ENCODE results near the gene TRHDE. TPM values are rescaled to one million over a fixed set of nuclear protein-coding genes. Genes with fewer than 3 reads are reported as not detected.
"Not testable (repeated sequence)": the region's sequence is repeated elsewhere in the genome, so short reads cannot be mapped to it uniquely, and the experiment has no call there.

TRHDE gene
- total RNA-seq, 1 experiment from 2014 or later = 1.9 TPM

GRCh38 chr12:72694193-72694592, 422.0 kb downstream of the TRHDE start:
- H3K36me3 ChIP-seq (ENCODE audit: control insufficient read depth, insufficient read depth, low read length) = no peaks in the 10 kb centered on the region
- CTCF ChIA-PET = no interaction called here
- no TSS peak for BruUV-seq (replicated peaks)
- intact Hi-C loops (cut with micrococcal nuclease; ENCODE audit: unreplicated experiment) (no loop called here), in situ Hi-C loops (cut with HindIII; ENCODE audit: low pct_unique_long_range_greater_than_20kb, low sequenced_read_pairs) (no loop called here)
- no peak for TF ChIP-seq POLR2AphosphoS5 (IDR thresholded peaks at IDR 0.05; ENCODE audit: low read depth, low read length)
- no peak for TF ChIP-seq CTCF (IDR thresholded peaks at IDR 0.05)
- TF ChIP-seq SIN3A (IDR thresholded peaks at IDR 0.05; ENCODE audit: borderline replicate concordance, insufficient read depth, low read depth, low read length) = no peak
- no peak for TF ChIP-seq TCF7L2 (IDR thresholded peaks at IDR 0.05; ENCODE audit: low read depth, low read length)
- TF ChIP-seq REST (IDR thresholded peaks at IDR 0.05; ENCODE audit: insufficient read depth in 1 of 2, low read depth in 2 of 2, low read length in 1 of 2) = no peak
- no peak for ATAC-seq
- no peak for DNase-seq (ENCODE audit: low read depth, low spot score)
- POLR2A ChIA-PET = interaction anchor here (0.6 kb wide), 1 partner anchor 396 kb away, joined by 3 read pairs; no protein-coding TSS in a partner anchor
- H3K4me1 ChIP-seq (ENCODE audit: control insufficient read depth, insufficient read depth, low read length) = no peaks in the 10 kb centered on the region
- no peaks in the 10 kb centered on the region for H3K9me3 ChIP-seq (ENCODE audit: control insufficient read depth, insufficient read depth, low read depth, low read length)
- H3K4me3 ChIP-seq (ENCODE audit: low read depth in 2 of 2, low read length in 2 of 2) = no peak overlapping the region
- H3K27me3 ChIP-seq (ENCODE audit: control insufficient read depth, insufficient read depth, low read length) = no peaks in the 10 kb centered on the region
- no peak overlapping the region for H3K27ac ChIP-seq (ENCODE audit: low read length)

- no peak for DNase-seq (ENCODE audit: low read depth, low spot score)
- no peak for TF ChIP-seq CTCF (IDR thresholded peaks at IDR 0.05)
- no peak for ATAC-seq
- BruUV-seq (replicated peaks) = no TSS peak
- H3K27ac ChIP-seq (ENCODE audit: low read length) = no peak overlapping the region
- H3K9me3 ChIP-seq (ENCODE audit: control insufficient read depth, insufficient read depth, low read depth, low read length) = no peaks in the 10 kb centered on the region
- H3K4me3 ChIP-seq (ENCODE audit: low read depth in 2 of 2, low read length in 2 of 2) = no peak overlapping the region
- H3K4me1 ChIP-seq (ENCODE audit: control insufficient read depth, insufficient read depth, low read length) = no peaks in the 10 kb centered on the region
- in situ Hi-C loops (cut with HindIII; ENCODE audit: low pct_unique_long_range_greater_than_20kb, low sequenced_read_pairs) (no loop called here), intact Hi-C loops (cut with micrococcal nuclease; ENCODE audit: unreplicated experiment) (no loop called here)
- CTCF ChIA-PET = no interaction called here
- H3K27me3 ChIP-seq (ENCODE audit: control insufficient read depth, insufficient read depth, low read length) = no peaks in the 10 kb centered on the region
- no peaks in the 10 kb centered on the region for H3K36me3 ChIP-seq (ENCODE audit: control insufficient read depth, insufficient read depth, low read length)
- POLR2A ChIA-PET = no interaction called here
Observed at GRCh38 chr12:72699362-72699761, 427.2 kb downstream of the TRHDE start.

GRCh38 chr12:72712025-72712424, 439.9 kb downstream of the TRHDE start:
- H3K4me3 ChIP-seq (ENCODE audit: low read depth in 2 of 2, low read length in 2 of 2); ATAC-seq; POLR2A ChIA-PET; H3K4me1 ChIP-seq (ENCODE audit: control insufficient read depth, insufficient read depth, low read length); intact Hi-C loops (cut with micrococcal nuclease; ENCODE audit: unreplicated experiment); H3K27ac ChIP-seq (ENCODE audit: low read length); in situ Hi-C loops (cut with HindIII; ENCODE audit: low pct_unique_long_range_greater_than_20kb, low sequenced_read_pairs); H3K27me3 ChIP-seq (ENCODE audit: control insufficient read depth, insufficient read depth, low read length); BruUV-seq (replicated peaks); H3K36me3 ChIP-seq (ENCODE audit: control insufficient read depth, insufficient read depth, low read length); H3K9me3 ChIP-seq (ENCODE audit: control insufficient read depth, insufficient read depth, low read depth, low read length); DNase-seq (ENCODE audit: low read depth, low spot score); CTCF ChIA-PET: not testable (repeated sequence)

Measured in Panc1 (cell line).